ENCODE data around the gene DPYSL3. TPM values are rescaled to one million over a fixed set of nuclear protein-coding genes. Genes with fewer than 3 reads are reported as not detected.
A peak's percentile ranks its signal among the peaks of the same experiment; 100 is the strongest.

The DPYSL3 gene
- polyA plus RNA-seq (2013) = 126 and 133 TPM in 2 replicates

DNA sequence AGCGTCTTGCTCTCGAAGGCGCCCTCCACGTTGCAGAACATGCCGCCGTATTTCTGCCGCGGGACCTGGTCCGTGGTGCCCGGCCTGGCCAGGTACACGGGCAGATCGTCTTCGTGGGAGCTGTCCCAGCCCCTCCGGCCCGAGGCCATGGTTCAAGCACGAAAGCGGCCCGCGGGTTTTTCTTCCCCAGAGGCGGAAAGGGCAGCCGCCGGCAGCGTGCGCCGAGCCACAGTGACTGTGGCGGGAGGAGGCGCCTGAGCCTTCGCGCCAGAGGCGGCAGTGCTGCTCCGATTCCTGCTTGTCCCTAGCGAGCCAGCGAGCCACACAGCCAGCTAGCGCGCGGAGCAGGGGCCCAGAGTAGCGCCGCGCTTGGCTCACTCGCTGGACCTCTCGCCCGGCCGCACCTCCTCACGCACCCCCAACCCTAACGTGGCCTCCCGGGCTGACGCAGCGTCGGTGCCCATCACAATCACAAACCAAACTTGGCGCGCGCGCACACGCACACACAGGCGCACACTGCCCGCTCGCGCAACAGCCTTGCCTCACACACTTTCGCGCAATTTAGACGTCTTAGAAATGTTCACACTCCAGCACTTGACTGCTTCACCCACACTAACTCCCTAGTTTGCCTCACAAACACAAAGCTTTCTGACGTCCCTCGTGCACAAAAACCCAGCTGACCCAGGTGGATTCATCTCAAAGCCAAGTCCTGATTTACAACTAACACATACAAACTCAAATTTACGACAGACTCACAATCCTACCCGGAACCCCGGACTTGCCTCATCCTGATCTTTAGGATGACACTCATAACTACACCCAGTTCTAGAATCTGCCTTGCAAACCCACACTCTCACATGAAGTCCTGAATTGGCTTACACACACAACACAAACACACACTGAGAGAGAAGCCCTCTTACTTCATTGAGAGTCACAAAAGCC is at the start of gene DPYSL3:
Gene DPYSL3 (minus strand): TSS at position 359 of the 942 bp plus-strand sequence. CDS start 210 bp downstream, at position 149.
- no peak within 1 kb of the TSS for H3K4ac ChIP-seq (ENCODE audit: low read depth, low read length)
- peak within 1 kb of the TSS; percentile 15 for H2AFZ ChIP-seq (ENCODE audit: insufficient read depth, low read length, poor library complexity)
- no peak within 1 kb of the TSS for H4K12ac ChIP-seq (ENCODE audit: low read depth, low read length)
- peak within 1 kb of the TSS; percentile 96 for H3K4me2 ChIP-seq (ENCODE audit: low read length)
- H2BK12ac ChIP-seq (ENCODE audit: low read length) = peak within 1 kb of the TSS; percentile 12
- H3K79me1 ChIP-seq (ENCODE audit: low read length) = peaks cover 3% of the 10 kb centered on the region
- peak in 1 of 2 donors; percentile 20 for DNase-seq
- peak within 1 kb of the TSS; percentile 26 for H3K18ac ChIP-seq (ENCODE audit: low read length)
- peak within 1 kb of the TSS; percentile 52 for H3K14ac ChIP-seq (ENCODE audit: low read length)
- H2AK5ac ChIP-seq (ENCODE audit: low read length) = no peak within 1 kb of the TSS
- H2BK5ac ChIP-seq (ENCODE audit: low read depth, low read length, poor library complexity) = no peak within 1 kb of the TSS
- H3K4me3 ChIP-seq (ENCODE audit: low read depth, low read length) = peak within 1 kb of the TSS; percentile 72
- H2BK120ac ChIP-seq (ENCODE audit: insufficient read depth, low read length, poor library complexity) = no peak within 1 kb of the TSS
- peak within 1 kb of the TSS; percentile 41 for H4K8ac ChIP-seq (ENCODE audit: low read depth, low read length)
- peaks cover 3% of the 10 kb centered on the region for H3K79me2 ChIP-seq (ENCODE audit: control insufficient read depth, insufficient read depth, low read length, poor library complexity)
- peak within 1 kb of the TSS; percentile 38 for H4K91ac ChIP-seq (ENCODE audit: low read depth, low read length)
- peaks cover 2% of the 10 kb centered on the region for H3K9me3 ChIP-seq (ENCODE audit: insufficient read depth, low read depth, low read length)
- no peak within 1 kb of the TSS for H3K23ac ChIP-seq (ENCODE audit: low read length)
- peaks cover 5 to 10% of the 10 kb centered on the region in 2 experiments for H3K4me1 ChIP-seq (ENCODE audit: control insufficient read depth in 1 of 2, insufficient read depth in 2 of 2, low read length in 2 of 2)
- no peaks in the 10 kb centered on the region for H3K36me3 ChIP-seq (ENCODE audit: control insufficient read depth in 1 of 2, insufficient read depth in 2 of 2, low read length in 2 of 2)
- no CpG with 5 or more reads among the region's 66 CpGs for WGBS (ENCODE audit: extremely low coverage, insufficient coverage, insufficient read length)
- H3K27me3 ChIP-seq (ENCODE audit: insufficient read depth, low read length) = peaks cover 9% of the 10 kb centered on the region
- H3K9ac ChIP-seq (ENCODE audit: low read length) = peak within 1 kb of the TSS; percentile 15
- no peak within 1 kb of the TSS for H3K27ac ChIP-seq (ENCODE audit: low read depth, low read length)

DNA sequence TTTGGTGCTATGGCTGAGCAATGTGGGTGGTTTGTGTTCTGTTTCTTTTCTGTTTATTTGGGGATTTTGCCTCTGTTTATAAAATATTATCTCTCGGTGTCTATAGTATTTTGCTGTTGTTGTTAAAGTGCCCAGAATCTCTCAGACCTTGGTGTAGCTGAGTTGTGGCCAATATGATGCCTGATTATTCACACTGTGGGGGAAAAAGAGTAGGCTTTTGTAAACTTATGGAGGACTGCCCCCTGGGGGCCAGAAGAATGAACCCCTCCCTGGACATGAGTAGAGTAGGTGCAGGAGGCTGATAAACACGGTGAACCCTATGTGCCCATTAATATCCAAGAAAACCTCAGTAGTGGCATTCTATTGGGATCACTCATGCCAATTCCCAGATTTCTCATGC is 49.0 kb upstream of the DPYSL3 start:
- H4K12ac ChIP-seq (ENCODE audit: low read depth, low read length) = no peak overlapping the region
- peaks cover under 1 to 8% of the 10 kb centered on the region in 2 experiments for H3K4me1 ChIP-seq (ENCODE audit: control insufficient read depth in 1 of 2, insufficient read depth in 2 of 2, low read length in 2 of 2)
- no peaks in the 10 kb centered on the region for H3K79me2 ChIP-seq (ENCODE audit: control insufficient read depth, insufficient read depth, low read length, poor library complexity)
- peaks cover 8% of the 10 kb centered on the region for H3K79me1 ChIP-seq (ENCODE audit: low read length)
- H2AK5ac ChIP-seq (ENCODE audit: low read length) = no peak overlapping the region
- no peak overlapping the region for H3K4me2 ChIP-seq (ENCODE audit: low read length)
- no peak overlapping the region for H3K4ac ChIP-seq (ENCODE audit: low read depth, low read length)
- H3K4me3 ChIP-seq (ENCODE audit: low read depth, low read length) = no peak overlapping the region
- no peak overlapping the region for H2BK120ac ChIP-seq (ENCODE audit: insufficient read depth, low read length, poor library complexity)
- H3K27me3 ChIP-seq (ENCODE audit: insufficient read depth, low read length) = no peaks in the 10 kb centered on the region
- no peak overlapping the region for H3K9ac ChIP-seq (ENCODE audit: low read length)
- no peak overlapping the region for H3K14ac ChIP-seq (ENCODE audit: low read length)
- no peak overlapping the region for H4K8ac ChIP-seq (ENCODE audit: low read depth, low read length)
- no peak overlapping the region for H3K23ac ChIP-seq (ENCODE audit: low read length)
- no peak overlapping the region for H2AFZ ChIP-seq (ENCODE audit: insufficient read depth, low read length, poor library complexity)
- no peak overlapping the region for H2BK5ac ChIP-seq (ENCODE audit: low read depth, low read length, poor library complexity)
- H3K27ac ChIP-seq (ENCODE audit: low read depth, low read length) = no peak overlapping the region
- no peak overlapping the region for H2BK12ac ChIP-seq (ENCODE audit: low read length)
- H4K91ac ChIP-seq (ENCODE audit: low read depth, low read length) = no peak overlapping the region
- no CpG with 5 or more reads among the region's 2 CpGs for WGBS (ENCODE audit: extremely low coverage, insufficient coverage, insufficient read length)
- no peak overlapping the region for H3K18ac ChIP-seq (ENCODE audit: low read length)
- peak in 1 of 2 donors; percentile 29 for DNase-seq
- H3K36me3 ChIP-seq (ENCODE audit: control insufficient read depth in 1 of 2, insufficient read depth in 2 of 2, low read length in 2 of 2) = no peaks in the 10 kb centered on the region
- H3K9me3 ChIP-seq (ENCODE audit: insufficient read depth, low read depth, low read length) = no peaks in the 10 kb centered on the region

DNA sequence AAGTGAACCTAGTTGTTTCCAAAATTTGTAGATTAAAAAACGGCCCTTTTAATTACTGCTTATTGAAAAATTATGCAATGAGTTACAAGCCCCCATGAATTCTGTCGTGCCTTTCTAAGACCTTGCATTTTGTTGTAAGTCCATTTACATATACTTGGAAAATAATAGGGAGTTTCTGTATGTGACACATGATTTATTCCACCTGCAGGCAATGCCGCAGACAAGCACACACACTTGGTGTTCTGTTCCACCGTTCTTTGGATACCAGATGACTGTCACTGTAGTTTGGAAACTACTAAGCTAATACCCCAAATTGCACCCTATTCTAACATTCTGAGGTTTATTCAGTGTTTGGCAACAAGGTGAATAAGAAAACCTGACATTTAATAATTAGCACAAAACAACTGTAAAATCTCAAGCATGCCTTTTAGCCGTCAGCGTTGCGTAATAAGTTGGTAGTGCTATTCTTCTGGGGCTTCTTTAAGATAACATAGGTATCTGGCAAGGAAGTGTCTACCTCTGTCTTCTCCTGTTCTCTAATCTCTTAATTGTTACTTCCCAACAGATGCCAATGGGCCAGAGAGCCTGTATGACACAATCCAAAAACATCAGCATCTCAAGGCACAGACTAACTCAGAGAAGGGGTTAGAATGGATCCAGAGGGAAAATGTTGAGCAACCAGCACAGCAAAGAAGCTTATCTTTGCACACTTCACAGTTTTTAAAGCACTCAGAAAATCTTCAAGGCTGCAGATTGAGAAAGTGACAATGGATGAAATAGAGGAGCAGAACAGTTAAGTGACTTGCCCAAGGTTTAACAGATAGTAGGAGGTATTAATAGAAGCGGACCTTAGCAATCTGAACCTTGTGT is 48.2 kb upstream of the DPYSL3 start:
- H3K36me3 ChIP-seq (ENCODE audit: control insufficient read depth in 1 of 2, insufficient read depth in 2 of 2, low read length in 2 of 2) = no peaks in the 10 kb centered on the region
- H3K79me1 ChIP-seq (ENCODE audit: low read length) = peaks cover 14% of the 10 kb centered on the region
- H4K91ac ChIP-seq (ENCODE audit: low read depth, low read length) = no peak overlapping the region
- H2AFZ ChIP-seq (ENCODE audit: insufficient read depth, low read length, poor library complexity) = no peak overlapping the region
- H3K23ac ChIP-seq (ENCODE audit: low read length) = no peak overlapping the region
- H3K4ac ChIP-seq (ENCODE audit: low read depth, low read length) = no peak overlapping the region
- no peak overlapping the region for H3K4me2 ChIP-seq (ENCODE audit: low read length)
- H4K12ac ChIP-seq (ENCODE audit: low read depth, low read length) = no peak overlapping the region
- H2AK5ac ChIP-seq (ENCODE audit: low read length) = no peak overlapping the region
- H3K27ac ChIP-seq (ENCODE audit: low read depth, low read length) = peak overlapping the region; percentile 33
- no peak overlapping the region for H3K18ac ChIP-seq (ENCODE audit: low read length)
- H4K8ac ChIP-seq (ENCODE audit: low read depth, low read length) = no peak overlapping the region
- no peaks in the 10 kb centered on the region for H3K27me3 ChIP-seq (ENCODE audit: insufficient read depth, low read length)
- H2BK12ac ChIP-seq (ENCODE audit: low read length) = no peak overlapping the region
- no peak overlapping the region for H3K4me3 ChIP-seq (ENCODE audit: low read depth, low read length)
- WGBS (ENCODE audit: extremely low coverage, insufficient coverage, insufficient read length) = no CpG with 5 or more reads among the region's 8 CpGs
- no peak overlapping the region for H3K14ac ChIP-seq (ENCODE audit: low read length)
- peaks cover 5 to 10% of the 10 kb centered on the region in 2 experiments for H3K4me1 ChIP-seq (ENCODE audit: control insufficient read depth in 1 of 2, insufficient read depth in 2 of 2, low read length in 2 of 2)
- no peak overlapping the region for H3K9ac ChIP-seq (ENCODE audit: low read length)
- no peak overlapping the region for H2BK120ac ChIP-seq (ENCODE audit: insufficient read depth, low read length, poor library complexity)
- no peaks in the 10 kb centered on the region for H3K9me3 ChIP-seq (ENCODE audit: insufficient read depth, low read depth, low read length)
- H2BK5ac ChIP-seq (ENCODE audit: low read depth, low read length, poor library complexity) = no peak overlapping the region
- DNase-seq = peak; percentile 40 to 75
- no peaks in the 10 kb centered on the region for H3K79me2 ChIP-seq (ENCODE audit: control insufficient read depth, insufficient read depth, low read length, poor library complexity)

DNA sequence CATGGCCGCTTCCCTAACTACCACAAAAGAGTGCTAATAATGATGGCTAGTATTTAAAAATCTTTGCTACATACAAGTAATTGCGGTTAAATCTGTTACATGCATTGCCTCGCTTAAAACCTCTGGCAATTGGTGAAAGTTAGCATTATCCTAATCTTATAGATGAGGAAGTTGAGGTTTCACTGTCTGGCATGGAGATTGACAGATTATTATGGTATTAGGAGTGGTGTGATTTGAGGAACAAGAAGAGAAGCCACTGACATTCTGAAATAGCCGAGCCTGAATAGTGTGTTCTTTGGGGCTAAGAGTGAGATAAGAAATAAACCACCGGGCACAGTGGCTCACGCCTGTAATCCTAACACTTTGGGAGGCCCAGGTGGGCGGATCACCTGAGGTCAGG is 45.3 kb upstream of the DPYSL3 start:
- H4K91ac ChIP-seq (ENCODE audit: low read depth, low read length) = peak overlapping the region; percentile 51
- peak overlapping the region; percentile 53 for H2BK120ac ChIP-seq (ENCODE audit: insufficient read depth, low read length, poor library complexity)

More for the DNA sequence above, 45.3 kb upstream of the DPYSL3 start:
- H3K18ac ChIP-seq (ENCODE audit: low read length) = no peak overlapping the region
- no peak overlapping the region for H3K4me2 ChIP-seq (ENCODE audit: low read length)
- no CpG with 5 or more reads among the region's 7 CpGs for WGBS (ENCODE audit: extremely low coverage, insufficient coverage, insufficient read length)
- H3K4ac ChIP-seq (ENCODE audit: low read depth, low read length) = no peak overlapping the region
- H4K8ac ChIP-seq (ENCODE audit: low read depth, low read length) = no peak overlapping the region
- H3K79me2 ChIP-seq (ENCODE audit: control insufficient read depth, insufficient read depth, low read length, poor library complexity) = no peaks in the 10 kb centered on the region
- H3K27ac ChIP-seq (ENCODE audit: low read depth, low read length) = no peak overlapping the region
- DNase-seq = no peak
- H3K36me3 ChIP-seq (ENCODE audit: control insufficient read depth in 1 of 2, insufficient read depth in 2 of 2, low read length in 2 of 2) = no peaks in the 10 kb centered on the region
- H3K23ac ChIP-seq (ENCODE audit: low read length) = no peak overlapping the region
- no peak overlapping the region for H4K12ac ChIP-seq (ENCODE audit: low read depth, low read length)
- H2BK5ac ChIP-seq (ENCODE audit: low read depth, low read length, poor library complexity) = no peak overlapping the region
- H2AFZ ChIP-seq (ENCODE audit: insufficient read depth, low read length, poor library complexity) = no peak overlapping the region
- no peak overlapping the region for H2AK5ac ChIP-seq (ENCODE audit: low read length)
- H3K14ac ChIP-seq (ENCODE audit: low read length) = no peak overlapping the region
- H3K4me3 ChIP-seq (ENCODE audit: low read depth, low read length) = no peak overlapping the region
- no peaks in the 10 kb centered on the region for H3K9me3 ChIP-seq (ENCODE audit: insufficient read depth, low read depth, low read length)
- H3K9ac ChIP-seq (ENCODE audit: low read length) = no peak overlapping the region
- H2BK12ac ChIP-seq (ENCODE audit: low read length) = no peak overlapping the region
- no peaks in the 10 kb centered on the region for H3K27me3 ChIP-seq (ENCODE audit: insufficient read depth, low read length)
- peaks cover 7 to 12% of the 10 kb centered on the region in 2 experiments for H3K4me1 ChIP-seq (ENCODE audit: control insufficient read depth in 1 of 2, insufficient read depth in 2 of 2, low read length in 2 of 2)
- H3K79me1 ChIP-seq (ENCODE audit: low read length) = peaks cover 18% of the 10 kb centered on the region

Measured in trophoblast cell (in vitro differentiated cells and primary cell).